Measurements from ENCODE around the gene IL4. TPM values are rescaled to one million over a fixed set of nuclear protein-coding genes. Genes with fewer than 3 reads are reported as not detected.

IL4 gene
- total and polyA plus RNA-seq, 2 of the 13 experiments (the other 11 are each of a cell fraction or from before 2014, with no cell fraction given): not detected

GRCh38 chr5:132661231-132662003 lies 12.4 kb upstream of the IL4 start (continued):
- no peak for TF ChIP-seq SKI (IDR thresholded peaks at IDR 0.05; ENCODE audit: partially characterized antibody)

GRCh38 chr5:132662004-132662401 lies 11.8 kb upstream of the IL4 start:
- H2AFZ ChIP-seq (ENCODE audit: low read length): no peak overlapping the region
- TF ChIP-seq EED (CRISPR knock-in tag; IDR thresholded peaks at IDR 0.05) (0 out of 2 replicates have a peak, but pooled peaks have one; percentile 9), HDAC1 (CRISPR knock-in tag; IDR thresholded peaks at IDR 0.05) (0 out of 2 replicates have a peak, but pooled peaks have one; percentile 19), NRL (CRISPR knock-in tag; IDR thresholded peaks at IDR 0.05; ENCODE audit: borderline replicate concordance) (0 out of 2 replicates have a peak, but pooled peaks have one; percentile 25), ZNF605 (CRISPR knock-in tag; IDR thresholded peaks at IDR 0.05) (0 out of 2 replicates have a peak, but pooled peaks have one; percentile 6), MIXL1 (CRISPR knock-in tag; IDR thresholded peaks at IDR 0.05) (no peak)
- H3K4me3 ChIP-seq (replicated peaks in 1 of 3; ENCODE audit: insufficient read depth in 1 of 3, low read depth in 2 of 3, low read length in 3 of 3): peak overlapping the region in 1 of 3 experiments; percentile 69; a peak in 1 of 6 replicates
- H3K27ac ChIP-seq (ENCODE audit: extremely low read length, insufficient read depth, low read length): no peak overlapping the region
- intact Hi-C loops (cut with micrococcal nuclease; ENCODE audit: unreplicated experiment): no loop called here
- CTCF ChIA-PET (ENCODE audit: low intra/inter-chr PET ratio, low total read pairs): no interaction called here
- no peaks in the 10 kb centered on the region for H3K36me3 ChIP-seq (replicated peaks in 1 of 2; ENCODE audit: control insufficient read depth in 1 of 2, insufficient read depth in 2 of 2, low read length in 2 of 2)
- in situ Hi-C loops (cut with HindIII; ENCODE audit: extremely low pct_ligation_motif_present, low pct_unique_long_range_greater_than_20kb): loop anchor here (25.0 kb wide), 1 partner anchor 275 kb away; no protein-coding TSS in a partner anchor
- peak overlapping the region; percentile 89 for H3K4me2 ChIP-seq (ENCODE audit: low read depth, low read length)
- H3K4me1 ChIP-seq (ENCODE audit: insufficient read depth, low read length): peaks cover 85% of the 10 kb centered on the region
- no peaks in the 10 kb centered on the region for H4K20me1 ChIP-seq (ENCODE audit: insufficient read depth, low read length)
- DNase-seq (ENCODE audit: low spot score) (no peak), ATAC-seq (peak; percentile 27), FAIRE-seq (no peak)
- WGBS (ENCODE audit: low lambda C conversion rate): 41% methylated on average over 9 of the region's 9 CpGs
- no peak overlapping the region for H3K9ac ChIP-seq (ENCODE audit: insufficient read depth, low read depth, low read length)
- POLR2A ChIA-PET: interaction anchor here (1.1 kb wide), 1 partner anchor 9 kb away, joined by 3 read pairs; no protein-coding TSS in a partner anchor
- H3K9me3 ChIP-seq (ENCODE audit: low read length): no peaks in the 10 kb centered on the region
- no peaks in the 10 kb centered on the region for H3K79me2 ChIP-seq (ENCODE audit: insufficient read depth, low read length)
- no TSS peak for BruUV-seq (replicated peaks)
- peaks cover 1 to 5% of the 10 kb centered on the region in 2 experiments; a peak in 3 of 5 replicates for H3K27me3 ChIP-seq (ENCODE audit: control insufficient read depth in 1 of 2, insufficient read depth in 2 of 2, low read length in 2 of 2)

Measured in HepG2 (cell line).